GM19395 (cell line): ENCODE measurements around the gene KRTAP5-1.
A peak's percentile ranks its signal among the peaks of the same experiment; 100 is the strongest.

Source experiments
- ATAC-seq: cut with Tn5 transposase; IDR thresholded peaks from one replicate; pipeline ENCODE4 v1.9.1; 2021; ENCODE audit warnings: mild to moderate bottlenecking, moderate library complexity; ENCODE audit not compliant: unreplicated experiment

KRTAP5-1 gene

DNA sequence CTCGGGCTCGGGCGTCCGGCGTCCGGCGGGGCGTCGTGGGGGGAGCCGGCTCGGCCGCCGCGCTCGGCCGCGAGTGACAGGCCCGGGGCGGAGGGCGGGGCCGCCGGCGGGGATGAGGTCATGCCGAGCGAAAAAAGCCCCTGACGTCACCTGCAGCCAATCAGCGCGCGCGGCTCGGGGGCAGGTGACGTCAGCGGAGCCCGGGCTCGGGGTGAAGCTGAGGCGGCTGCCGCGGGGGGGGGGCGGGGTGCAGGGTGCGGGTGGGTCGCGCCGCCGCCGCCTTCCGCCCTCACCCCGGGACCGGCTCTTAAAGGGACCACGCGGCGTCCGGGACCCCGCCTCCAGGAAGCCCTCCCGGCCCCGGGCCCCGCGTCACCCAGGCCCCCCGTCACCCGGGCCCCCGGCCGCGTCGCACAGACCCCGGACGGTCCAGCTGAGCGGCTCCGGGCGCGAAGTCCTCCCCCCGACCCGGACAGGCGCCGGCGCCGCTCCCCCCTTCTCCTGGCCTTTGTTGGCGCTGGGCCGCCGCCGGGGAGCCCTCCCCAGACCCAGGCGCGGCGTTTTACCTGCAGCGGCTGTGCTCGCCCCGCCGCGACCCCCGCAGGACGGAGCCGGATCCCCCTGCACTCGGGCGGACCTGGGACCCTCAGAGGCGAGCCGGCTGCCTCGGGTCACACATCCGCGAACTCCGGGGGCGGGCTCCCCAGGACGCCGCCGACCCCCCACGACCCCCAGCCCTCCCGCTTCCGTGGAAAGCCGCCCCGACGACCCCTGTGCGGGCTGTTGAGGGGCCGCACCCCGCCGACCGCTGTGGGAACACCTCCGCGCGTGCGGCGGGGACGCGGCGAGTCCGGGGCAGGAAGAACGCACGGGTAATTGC lies 12.6 kb downstream of the KRTAP5-1 start, which contains the start of gene DUSP8:
Gene DUSP8, minus strand, starts transcription at position 75 of the 880 bp plus-strand sequence. CDS start 6,445 bp downstream, outside the sequence.
- ATAC-seq, result peak; percentile 50

DNA sequence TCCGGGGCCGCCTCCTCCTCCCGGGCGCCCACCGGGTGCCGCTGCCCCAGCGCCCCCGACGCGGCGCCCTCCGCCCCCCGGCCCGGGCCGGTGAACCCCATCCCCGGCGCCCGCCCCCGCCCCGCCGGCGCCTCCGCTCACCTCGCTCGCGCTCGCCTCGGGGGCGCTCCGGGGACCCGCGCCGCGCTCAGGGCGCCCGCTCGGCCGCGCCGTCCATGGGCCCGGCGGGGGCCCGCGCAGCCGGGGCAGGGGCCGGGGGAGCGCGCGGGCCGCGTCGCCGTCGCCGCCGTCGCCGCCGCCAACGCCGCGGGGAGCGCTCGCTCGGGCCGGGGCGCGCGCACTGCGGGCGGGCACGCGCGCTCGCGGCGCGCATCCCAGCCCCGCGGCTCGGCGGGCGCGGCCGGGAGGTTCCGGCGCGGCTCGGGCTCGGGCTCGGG lies 13.3 kb downstream of the KRTAP5-1 start:
- no peak for ATAC-seq

DNA sequence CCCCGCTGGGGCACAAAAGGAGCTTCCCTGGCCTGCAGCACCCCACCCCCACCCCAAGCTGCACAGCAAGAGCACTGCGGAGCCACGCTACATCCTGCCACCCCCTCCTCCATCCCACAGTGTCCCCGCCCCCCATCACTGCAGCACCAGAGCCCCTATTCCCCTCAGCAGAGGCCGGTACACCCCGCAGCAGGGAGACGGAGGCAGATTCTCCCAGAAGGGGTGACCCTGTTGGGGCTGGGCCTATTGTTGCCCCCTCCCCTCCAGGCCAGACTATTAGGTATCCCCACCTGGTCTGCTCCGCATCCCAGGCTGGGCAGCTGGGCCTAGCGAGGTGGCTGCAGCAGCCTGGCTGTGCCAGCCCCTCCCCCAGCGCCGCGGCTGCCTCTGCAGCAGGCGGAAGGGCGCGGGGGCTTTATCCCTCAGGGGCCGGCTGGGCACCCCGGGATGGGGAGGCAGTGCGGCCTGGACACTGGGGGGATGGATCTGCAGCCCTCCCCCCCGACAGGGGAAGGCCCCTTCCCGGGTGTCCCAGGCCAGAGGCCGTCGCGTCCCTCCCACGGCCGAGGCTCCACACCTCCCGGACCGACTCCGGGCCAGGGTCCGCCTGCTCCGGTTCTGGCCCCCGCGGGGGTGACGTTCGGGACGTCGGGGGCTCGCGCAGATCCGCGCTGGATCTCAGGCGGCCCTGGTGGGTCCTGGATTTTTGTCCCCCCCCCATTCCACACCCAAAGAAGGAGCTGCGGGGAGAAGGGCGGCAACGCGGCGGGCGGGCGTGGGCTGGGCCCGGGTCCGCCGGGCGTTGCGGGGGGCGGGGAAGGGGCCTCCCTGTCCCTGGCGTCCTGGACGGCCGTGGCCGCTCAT lies 14.0 kb downstream of the KRTAP5-1 start:
- ATAC-seq, result no peak

DNA sequence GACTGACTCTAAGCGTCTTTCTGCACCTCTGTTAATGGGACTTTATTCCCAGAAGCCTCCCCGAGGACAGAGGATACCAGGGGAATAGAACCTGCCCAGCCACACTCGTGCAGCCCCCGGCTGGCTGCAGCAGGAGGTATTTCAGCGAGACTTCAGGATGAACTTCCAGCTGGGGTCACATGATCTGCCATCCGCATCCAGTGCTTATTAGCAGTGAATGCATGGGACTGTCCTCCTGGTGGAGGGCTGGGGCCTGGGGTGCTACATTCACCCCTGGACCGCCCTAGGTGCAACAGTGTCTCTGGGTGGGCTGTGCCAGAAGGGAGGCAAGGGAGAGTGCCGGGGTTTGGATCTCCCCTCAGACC lies 14.6 kb downstream of the KRTAP5-1 start:
- no peak for ATAC-seq

DNA sequence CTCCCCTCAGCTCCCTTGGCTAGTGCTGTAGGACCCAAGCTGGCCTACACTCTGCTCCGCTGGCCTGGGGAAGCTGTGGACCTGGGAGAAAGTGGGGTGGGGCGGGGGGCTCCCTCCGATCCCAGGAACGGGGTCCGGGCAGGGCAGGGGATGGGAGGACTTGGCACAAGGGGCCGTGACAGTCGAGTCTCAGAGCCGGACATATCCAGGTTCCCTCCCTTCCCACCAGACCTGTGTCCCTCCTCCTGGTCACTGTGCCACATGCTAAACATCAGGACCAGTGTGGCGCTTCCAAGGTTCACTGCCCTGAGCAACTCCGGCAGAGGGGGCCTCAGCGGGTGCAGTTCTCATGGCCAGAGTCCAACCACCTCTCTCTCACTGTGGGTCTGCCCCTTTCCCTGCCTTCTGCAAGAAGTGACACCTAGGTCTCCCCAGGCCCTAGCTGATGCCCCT lies 15.1 kb downstream of the KRTAP5-1 start:
- ATAC-seq, result no peak

DNA sequence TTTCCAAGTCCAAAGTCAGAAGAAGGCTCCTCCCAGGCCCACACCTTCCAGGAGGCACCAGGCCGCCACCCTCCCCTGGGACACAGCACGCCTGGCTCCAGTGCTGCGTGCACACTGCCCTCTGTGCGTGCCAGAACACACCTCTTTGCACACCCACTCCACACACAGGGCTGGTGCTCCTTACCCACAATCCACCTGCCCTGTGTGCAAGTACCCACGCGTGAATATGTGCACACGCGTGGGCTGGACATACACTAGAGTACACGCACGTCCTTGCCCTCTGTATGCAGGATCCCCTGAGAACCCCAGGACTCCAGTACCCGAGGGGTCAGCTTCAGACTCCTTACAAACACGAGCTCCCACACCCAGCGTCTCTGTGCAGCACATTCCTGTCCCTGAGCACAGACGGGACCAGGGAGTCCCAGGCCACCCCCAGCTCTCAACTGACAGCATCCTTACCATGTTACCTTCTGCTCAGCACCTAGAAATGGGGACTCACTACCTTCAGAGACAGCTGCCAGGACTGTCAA lies 15.8 kb downstream of the KRTAP5-1 start:
- ATAC-seq, result no peak

DNA sequence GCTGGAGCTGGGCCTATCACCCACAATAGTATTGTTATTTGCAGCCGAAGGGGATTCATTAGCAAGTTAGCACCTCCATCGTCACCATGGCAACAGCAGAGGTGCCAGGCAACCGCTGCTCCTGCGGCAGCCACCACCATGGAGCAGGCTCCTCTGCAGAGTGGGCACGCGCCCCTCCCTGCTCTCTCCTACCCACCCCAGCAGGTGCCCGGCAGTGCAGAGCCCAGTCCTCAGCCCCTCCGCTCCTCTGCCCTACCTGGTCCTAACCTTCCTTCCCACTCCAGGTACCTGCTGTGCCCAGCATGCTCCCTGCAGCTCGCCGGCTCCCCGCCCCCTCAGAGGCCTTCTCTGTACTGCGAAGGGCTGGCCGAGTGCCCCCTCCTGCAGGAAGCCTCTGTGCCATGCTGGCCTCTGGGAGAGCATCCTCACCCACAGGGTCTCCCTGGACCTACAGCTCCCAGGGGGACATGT lies 16.6 kb downstream of the KRTAP5-1 start:
- no peak for ATAC-seq

DNA sequence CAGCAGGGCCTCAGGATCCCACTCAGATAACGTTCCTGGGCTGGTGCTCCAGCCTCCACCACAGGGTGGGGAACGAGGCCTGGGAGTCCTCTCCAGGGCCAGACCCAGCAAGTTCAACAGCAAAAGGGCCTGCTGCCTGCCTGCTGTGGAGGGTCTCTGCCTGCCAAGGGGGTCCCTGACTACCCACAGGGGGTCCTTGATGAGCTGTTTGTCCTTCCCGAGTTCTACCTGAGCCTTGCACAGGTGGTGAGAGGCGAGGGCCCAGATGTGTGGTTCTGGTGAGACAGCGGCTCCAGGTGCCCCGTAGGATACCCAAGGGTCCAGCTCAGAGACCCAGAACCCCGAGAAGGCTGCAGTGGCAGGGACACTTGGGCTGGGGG lies 17.4 kb downstream of the KRTAP5-1 start:
- ATAC-seq, result no peak

DNA sequence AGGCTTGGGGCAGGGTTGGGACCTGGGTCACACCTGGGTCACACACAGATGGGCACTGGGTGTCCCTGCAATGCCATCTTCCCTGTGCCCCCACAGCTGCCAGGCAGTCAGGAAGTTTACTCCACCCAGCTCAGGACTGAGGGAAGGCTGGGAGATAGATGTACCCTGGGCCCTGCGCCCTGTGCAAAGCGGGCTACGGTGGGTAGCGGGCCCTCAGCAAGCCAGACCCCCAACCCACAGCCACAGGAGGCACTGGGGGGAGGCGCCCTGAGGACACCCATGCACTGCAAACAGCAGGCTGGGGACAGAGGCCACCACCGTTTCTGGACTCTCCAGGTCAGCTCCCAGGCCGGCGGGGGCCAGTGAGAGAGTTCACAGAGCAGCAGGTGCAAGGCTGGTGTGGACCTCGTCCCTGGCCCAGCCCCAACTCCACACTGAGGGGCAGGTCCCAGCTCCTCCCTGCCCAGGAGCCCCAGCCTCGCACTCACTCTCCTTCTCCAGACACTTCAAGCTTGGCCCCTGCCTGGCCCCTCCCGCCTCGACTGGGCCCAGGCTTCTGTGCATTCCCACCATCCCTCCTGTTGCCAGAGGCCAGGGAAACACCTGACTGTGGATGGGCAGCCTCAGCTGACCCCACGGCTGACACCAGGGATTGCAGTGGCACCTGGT lies 17.9 kb downstream of the KRTAP5-1 start:
- no peak for ATAC-seq

DNA sequence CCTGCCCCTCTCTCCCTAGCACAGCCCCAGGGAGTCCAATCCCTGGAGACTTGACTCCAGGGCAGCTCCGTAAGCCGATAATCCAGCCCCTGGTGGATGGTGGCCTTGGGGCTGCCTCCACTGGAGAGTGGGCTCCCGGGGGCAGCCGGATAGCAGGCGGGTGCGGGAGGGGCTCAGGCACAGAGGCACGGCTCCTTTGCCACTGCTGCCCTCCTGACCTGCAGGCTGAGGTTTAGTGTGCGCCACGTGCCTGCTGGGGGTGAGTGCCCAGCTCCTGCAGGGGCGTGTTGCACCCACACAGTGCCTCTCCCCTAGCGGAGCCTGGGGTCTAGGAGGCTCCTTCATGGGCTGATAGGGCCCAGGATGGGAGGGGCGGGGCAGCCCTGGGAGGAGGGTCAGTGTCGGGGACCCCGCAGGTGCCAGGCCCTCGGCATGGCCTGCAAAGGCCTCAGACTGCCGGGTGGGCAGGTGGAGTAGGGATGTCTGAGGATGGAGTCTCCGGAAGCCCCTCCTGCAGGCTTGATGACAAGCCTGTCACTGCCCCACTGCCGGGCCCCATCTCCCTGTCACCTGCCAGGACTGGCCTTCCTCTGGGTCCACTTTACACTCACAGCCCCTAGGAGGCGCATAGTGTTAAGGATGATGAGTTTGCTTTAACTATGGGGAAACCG lies 18.6 kb downstream of the KRTAP5-1 start:
- no peak for ATAC-seq

DNA sequence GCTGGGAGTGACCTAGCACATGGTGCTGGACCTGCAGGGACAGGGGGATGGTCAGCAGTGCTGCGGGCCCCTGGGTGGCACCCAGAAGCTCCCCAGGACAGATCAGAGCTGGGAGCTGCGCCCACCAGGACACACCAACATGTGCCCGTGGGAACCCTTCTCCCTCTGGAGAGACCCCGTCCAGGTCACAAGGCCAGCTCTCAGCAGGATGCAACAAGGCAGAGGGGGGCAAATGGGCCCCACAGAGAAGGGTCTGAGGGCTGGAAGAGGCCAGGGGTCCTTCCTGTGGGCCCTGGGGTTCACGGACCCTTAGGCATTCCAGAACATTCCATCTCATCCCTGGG lies 19.2 kb downstream of the KRTAP5-1 start:
- ATAC-seq, result no peak

DNA sequence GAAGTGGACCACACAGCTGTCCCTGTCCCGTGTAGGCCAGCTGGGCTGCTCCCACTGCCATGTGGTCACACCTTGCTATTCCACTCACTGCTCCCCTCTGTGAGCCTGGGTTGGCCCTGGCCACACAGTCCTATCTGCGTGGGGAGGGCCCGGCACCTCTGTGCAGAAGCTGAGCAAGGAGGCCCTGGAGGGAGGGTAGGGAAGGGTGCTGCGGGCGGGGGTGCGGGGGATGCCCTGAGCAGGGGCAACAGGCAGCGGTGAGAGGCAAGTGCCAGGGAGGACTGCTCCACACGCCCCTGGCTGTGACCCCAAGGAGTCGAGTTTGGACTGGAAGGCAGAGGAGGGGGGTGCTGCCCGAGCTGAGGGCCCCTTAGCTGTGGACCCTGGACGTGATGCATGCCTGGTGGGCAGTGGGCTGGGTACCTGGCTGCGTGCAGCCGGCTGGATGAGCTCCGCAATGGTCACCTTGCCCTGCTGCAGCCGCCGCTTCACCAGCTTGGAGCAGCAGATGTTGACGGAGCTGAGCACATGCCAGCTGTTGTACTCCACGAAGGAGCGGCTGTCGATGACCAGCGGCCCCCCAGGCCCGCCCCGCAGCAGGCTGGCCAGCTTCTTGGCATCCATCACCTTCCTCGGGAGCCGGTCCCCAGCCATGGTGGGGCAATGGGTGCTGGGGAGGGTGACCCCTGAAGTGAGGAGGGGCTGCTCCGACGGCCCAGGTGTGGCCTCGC lies 19.7 kb downstream of the KRTAP5-1 start:
- ATAC-seq, result no peak

DNA sequence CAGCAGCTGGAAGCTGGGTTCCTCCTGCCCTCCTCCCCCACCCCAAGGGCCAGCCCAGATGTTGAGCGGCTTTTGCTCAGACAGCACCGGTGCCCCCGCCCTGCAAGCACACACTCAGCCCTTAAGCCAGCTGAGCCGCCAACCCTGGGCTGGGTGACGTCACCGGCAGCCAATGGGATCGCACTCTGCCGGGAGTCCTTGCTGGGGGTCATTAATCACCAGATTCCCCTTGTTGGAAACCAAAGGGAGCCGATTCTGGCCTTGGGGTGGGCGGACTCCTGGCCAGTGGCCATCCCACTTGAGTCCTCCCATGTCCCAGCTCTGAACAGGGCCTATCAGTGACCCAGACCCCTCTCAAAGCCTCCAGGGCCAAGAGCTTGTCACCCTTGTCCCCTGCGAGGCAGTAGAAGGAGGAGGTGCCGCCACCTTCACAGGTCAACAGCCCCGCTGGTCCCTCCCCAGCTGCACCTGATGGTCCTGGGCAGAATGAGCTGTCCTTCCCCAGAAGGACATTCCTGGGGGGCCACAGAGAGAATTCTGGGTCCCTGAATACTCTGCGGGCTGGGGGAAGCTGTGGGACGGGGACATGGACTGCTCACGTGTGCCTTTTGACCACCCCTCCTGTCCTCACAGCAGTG lies 20.4 kb downstream of the KRTAP5-1 start:
- ATAC-seq, result no peak

DNA sequence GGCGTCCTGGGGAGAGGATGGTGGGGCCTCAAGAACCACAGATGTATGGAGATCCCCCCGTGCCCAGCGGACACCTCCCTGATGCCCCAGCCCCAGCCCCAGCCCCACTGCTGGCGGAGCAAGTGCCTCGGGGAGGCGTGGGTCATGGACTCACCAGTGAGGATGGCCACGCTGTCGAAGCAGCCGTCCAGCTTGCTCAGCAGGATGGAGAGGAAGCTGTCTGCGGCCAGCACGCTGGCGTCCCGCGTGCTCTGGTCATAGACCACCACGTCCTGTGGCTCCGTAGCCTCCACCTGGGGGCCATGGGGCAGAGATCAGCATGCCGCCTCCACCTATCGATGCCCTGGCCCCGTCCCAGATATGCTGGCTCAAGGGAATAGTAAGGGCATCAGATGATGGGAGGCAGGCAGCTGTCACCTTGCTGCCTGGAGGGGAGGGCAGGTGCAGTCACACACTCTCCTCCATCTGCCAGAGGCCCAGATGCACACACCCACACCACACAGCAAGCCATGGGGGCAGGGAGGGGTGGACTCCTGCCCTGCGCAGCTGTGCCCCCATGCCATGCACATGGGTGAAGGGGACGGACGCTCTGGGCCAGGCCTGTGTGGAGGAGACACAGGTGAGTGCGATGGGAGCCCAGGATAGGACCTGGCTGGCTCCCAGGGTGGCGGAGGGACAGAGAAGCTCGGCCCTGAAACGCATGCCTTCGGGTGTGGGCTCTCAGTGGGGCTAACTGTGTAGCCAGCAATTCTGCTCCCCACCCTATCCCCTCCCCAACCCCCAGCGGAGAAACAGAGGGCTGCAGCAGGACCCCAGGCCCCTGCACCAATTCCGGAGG lies 21.2 kb downstream of the KRTAP5-1 start:
- ATAC-seq, result no peak

DNA sequence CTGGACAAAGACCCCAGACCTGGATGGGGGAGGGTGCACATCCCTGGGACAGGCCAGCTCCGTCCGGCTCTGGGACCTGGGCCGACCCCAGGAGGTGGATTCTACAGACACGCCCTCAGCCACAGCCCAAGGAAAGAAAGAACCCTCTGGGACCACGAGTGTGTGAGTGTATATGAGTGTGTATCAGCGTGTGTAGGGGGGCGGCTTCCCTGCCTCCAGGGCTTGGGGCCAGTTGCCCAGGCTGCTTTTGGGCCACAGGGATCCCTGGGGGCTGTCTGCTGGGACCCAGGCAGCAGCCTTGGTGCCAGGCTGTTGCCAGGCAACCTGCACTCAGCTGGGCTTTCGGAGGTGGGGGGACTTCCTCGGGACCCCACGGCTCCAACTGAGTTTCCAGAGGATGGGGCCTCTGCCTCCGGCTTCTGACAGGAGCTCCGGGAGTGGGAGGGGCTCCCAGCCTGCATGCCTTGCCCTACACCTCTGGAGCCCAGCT lies 21.9 kb downstream of the KRTAP5-1 start:
- ATAC-seq, result no peak

DNA sequence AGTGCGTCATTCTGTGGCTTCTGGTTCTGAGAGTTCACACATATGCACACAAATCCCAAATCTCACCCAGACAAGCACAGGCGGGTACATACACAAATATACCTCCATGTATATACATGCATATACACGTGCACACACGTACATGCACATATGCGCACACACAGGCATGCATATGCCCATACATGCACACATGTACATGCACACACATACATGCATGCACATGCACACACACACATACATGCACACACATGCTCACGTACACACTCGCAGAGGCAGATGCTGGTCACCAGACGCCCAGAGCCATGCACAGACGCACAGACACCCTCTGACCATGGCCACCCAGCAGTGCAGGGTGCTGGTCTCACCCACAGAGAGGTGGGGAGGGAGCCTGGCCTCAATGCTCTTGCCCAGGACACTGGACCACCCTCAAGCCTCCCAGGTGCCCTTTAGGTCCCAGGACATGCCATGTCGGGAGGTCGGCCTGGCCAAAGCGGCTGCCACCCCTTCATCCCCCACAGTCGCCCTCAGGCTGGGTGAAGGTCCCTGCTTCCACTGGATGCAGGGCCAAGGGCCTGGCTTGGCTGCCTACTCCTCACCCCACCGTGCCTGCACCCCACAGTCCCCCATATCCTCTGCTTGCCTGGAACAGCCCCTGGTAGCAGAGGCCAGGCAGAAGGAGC lies 22.5 kb downstream of the KRTAP5-1 start:
- no peak for ATAC-seq

DNA sequence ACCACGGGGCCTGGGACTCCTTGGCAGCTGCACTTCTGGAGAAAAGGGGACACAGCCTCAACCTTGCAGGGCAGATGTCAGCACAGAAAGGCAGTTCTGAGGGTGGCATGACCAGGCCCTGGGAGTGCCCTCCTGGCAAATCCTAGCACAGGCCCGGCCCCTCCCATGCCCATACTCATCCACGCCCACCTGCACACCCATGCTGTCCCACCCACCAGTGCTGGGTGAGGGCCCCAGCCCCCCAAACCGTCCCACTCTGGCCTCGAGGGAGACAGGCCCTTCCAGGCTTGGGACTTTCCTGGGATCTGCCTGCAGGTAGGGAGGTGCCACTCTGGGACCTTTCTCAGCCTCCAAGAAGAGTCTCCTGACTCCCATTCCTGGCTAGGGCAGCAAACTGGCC lies 23.1 kb downstream of the KRTAP5-1 start:
- no peak for ATAC-seq

DNA sequence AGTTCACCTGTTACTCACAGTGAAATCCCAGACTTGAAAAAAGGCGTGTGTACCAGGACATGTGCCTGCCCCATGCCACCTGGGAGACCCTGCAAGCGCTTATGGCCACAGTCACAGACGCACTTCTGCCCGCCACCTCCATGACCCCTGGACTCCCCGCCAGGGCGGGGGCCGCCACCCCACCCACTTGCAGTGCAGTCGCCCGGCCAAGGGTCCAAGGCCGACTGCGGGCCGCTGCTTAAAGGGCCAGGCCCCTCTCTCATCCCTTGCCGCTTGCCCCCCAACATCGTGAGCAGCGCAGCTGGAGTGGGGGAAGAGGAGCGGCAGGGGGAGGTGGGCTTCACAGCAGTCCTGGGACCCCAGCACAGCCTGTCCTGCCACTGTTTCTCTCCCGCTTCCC lies 23.8 kb downstream of the KRTAP5-1 start:
- ATAC-seq, result no peak
